Gastroesophageal sphincter (tissue), 3 donors: ENCODE results near the gene NEURL1.

Experiments
- EP300 ChIP-seq: sonication (generic); formaldehyde crosslinking; IDR thresholded peaks from one replicate; pipeline ENCODE4 v1.6.1; 2017; ENCODE audit warnings: antibody characterized with exemption, mild to moderate bottlenecking
- POLR2A ChIP-seq, 2 donors: fragments of 450-650 bp; IDR thresholded peaks; one replicate each; pipeline ENCODE4 v1.6.1; 2017; ENCODE audit warnings: antibody characterized with exemption in 2 of 2, mild to moderate bottlenecking in 2 of 2, moderate library complexity in 1 of 2
- POLR2AphosphoS5 ChIP-seq: sonication (generic); formaldehyde crosslinking; IDR thresholded peaks from one replicate; pipeline ENCODE4 v1.6.1; 2017; ENCODE audit warnings: antibody characterized with exemption
- TF ChIP-seq, protein P1 (sequence below), 4 experiments: fragments of 200-600 bp in 2 of 4; fragments of 450-650 bp in 2 of 4; sonication (generic) in 1 of 4; IDR thresholded peaks; one replicate each; pipeline ENCODE4 v1.5.1; 2017 to 2019; ENCODE audit warnings: antibody characterized with exemption in 4 of 4, mild to moderate bottlenecking in 2 of 4, moderate library complexity in 2 of 4

DNA sequence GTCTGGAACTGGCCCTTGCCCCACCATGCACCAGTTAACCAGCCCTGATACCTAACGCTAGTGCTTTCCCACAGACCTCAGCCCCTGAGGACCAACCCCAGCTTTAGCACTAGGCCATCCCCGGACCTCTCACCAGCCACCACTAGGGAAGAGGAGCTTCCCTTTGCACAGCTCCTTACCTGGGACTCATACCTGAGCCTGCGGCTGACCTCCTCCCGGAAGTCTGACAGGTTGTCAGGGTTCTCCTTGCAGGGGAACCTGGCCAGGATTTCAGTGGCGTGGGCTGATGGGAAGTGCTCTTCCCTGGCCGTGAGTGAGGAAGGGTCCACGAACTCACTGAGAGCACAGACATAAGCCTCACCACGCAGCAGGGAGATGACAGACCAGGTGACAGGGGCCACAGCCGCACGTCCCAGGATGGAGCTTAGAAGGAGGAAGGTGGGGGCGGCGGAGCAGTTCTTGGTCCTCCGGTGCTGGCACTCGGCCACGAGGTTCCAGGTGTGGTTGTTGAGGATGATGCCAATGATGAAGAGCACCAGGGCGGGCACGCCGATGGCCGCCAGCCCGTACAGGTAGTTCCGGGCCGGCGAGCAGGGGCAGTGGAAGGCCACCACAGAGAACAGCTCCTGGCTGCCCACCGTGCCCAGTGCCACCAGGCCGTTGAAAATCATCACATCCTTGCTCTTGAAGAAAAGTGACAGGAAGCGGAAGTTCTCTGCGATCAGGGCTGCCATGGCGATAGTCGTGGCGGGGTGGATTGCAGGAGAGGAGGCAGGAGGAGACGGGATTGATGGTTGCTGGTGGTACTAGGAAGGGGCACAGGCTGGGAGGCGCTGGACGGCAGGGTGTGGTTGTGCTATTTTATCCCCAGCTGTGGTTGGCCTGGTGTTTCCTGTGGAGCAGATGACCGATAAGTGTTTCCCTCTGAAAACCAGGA is 44.0 kb upstream of the NEURL1 start:
- no peak for TF ChIP-seq POLR2A (IDR thresholded peaks at IDR 0.05)
- TF ChIP-seq, protein P1, sequence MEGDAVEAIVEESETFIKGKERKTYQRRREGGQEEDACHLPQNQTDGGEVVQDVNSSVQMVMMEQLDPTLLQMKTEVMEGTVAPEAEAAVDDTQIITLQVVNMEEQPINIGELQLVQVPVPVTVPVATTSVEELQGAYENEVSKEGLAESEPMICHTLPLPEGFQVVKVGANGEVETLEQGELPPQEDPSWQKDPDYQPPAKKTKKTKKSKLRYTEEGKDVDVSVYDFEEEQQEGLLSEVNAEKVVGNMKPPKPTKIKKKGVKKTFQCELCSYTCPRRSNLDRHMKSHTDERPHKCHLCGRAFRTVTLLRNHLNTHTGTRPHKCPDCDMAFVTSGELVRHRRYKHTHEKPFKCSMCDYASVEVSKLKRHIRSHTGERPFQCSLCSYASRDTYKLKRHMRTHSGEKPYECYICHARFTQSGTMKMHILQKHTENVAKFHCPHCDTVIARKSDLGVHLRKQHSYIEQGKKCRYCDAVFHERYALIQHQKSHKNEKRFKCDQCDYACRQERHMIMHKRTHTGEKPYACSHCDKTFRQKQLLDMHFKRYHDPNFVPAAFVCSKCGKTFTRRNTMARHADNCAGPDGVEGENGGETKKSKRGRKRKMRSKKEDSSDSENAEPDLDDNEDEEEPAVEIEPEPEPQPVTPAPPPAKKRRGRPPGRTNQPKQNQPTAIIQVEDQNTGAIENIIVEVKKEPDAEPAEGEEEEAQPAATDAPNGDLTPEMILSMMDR (IDR thresholded peaks at IDR 0.05) = no peak
- TF ChIP-seq POLR2AphosphoS5 = no peak
- TF ChIP-seq EP300 = no peak
